DND-41 (cell line): Measurements from ENCODE around the gene GSK3A.
A peak's percentile ranks its signal among the peaks of the same experiment; 100 is the strongest.

Source experiments
- ATAC-seq: fragments of 200-7000 bp; cut with Tn5 transposase; 3 replicates; pipeline ENCODE4 v1.9.1; 2021; ENCODE audit warnings: low read depth; ENCODE audit not compliant: insufficient read depth
- DNase-seq: peaks from one replicate; pipeline ENCODE4 v3.0.0-alpha.2; 2020
- H2AFZ ChIP-seq: 2 replicates; pipeline ENCODE4 v1.6.0; 2012; ENCODE audit warnings: low read depth, low read length
- H3K27ac ChIP-seq: 2 replicates; pipeline ENCODE4 v1.5.1; 2012; ENCODE audit warnings: low read length, inconsistent platforms
- H3K27me3 ChIP-seq: fragments of 200-600 bp; sonication (generic); 2 replicates; pipeline ENCODE4 v1.6.0; 2012; ENCODE audit warnings: low read length, mild to moderate bottlenecking, inconsistent platforms; ENCODE audit not compliant: insufficient read depth, poor library complexity
- H3K36me3 ChIP-seq: 2 replicates; pipeline ENCODE4 v1.5.1; 2012; ENCODE audit warnings: low read length, inconsistent platforms; ENCODE audit not compliant: insufficient read depth
- H3K4me1 ChIP-seq: 2 replicates; pipeline ENCODE4 v1.5.1; 2012; ENCODE audit warnings: mild to moderate bottlenecking, low read length; ENCODE audit not compliant: insufficient read depth
- H3K4me2 ChIP-seq: 2 replicates; pipeline ENCODE4 v1.6.0; 2012; ENCODE audit warnings: mild to moderate bottlenecking, moderate library complexity, low read length, inconsistent platforms; ENCODE audit not compliant: insufficient read depth
- H3K4me3 ChIP-seq, 2 experiments: fragments of 200-600 bp in 1 of 2; shearing (Covaris generic) in 1 of 2; 2 replicates each; pipeline ENCODE4 v1.5.1; 2012 to 2016; ENCODE audit warnings: inconsistent platforms in 2 of 2, low read length in 2 of 2, mild to moderate bottlenecking in 2 of 2, low read depth in 1 of 2, moderate library complexity in 1 of 2
- H3K79me2 ChIP-seq: 2 replicates; pipeline ENCODE4 v1.6.0; 2012; ENCODE audit warnings: low read length, inconsistent platforms; ENCODE audit not compliant: insufficient read depth
- H3K9ac ChIP-seq: 2 replicates; pipeline ENCODE4 v1.6.0; 2012; ENCODE audit warnings: low read depth, mild to moderate bottlenecking, inconsistent platforms, low read length, moderate library complexity
- H3K9me3 ChIP-seq: 2 replicates; pipeline ENCODE4 v1.5.1; 2012; ENCODE audit warnings: low read length, moderate library complexity, mild to moderate bottlenecking, inconsistent platforms; ENCODE audit not compliant: insufficient read depth, severe bottlenecking
- H4K20me1 ChIP-seq: 2 replicates; pipeline ENCODE4 v1.6.0; 2012; ENCODE audit warnings: low read length; ENCODE audit not compliant: insufficient read depth
- CTCF ChIP-seq: IDR thresholded peaks from 2 replicates; pipeline ENCODE4 v1.5.1; 2012; ENCODE audit warnings: borderline replicate concordance, low read length, moderate library complexity, mild to moderate bottlenecking; ENCODE audit not compliant: poor library complexity, severe bottlenecking; ENCODE audit errors: extremely low read depth
- EZH2 ChIP-seq: IDR thresholded peaks from 3 replicates; pipeline ENCODE4 v1.6.1; 2012; ENCODE audit warnings: borderline replicate concordance, low read depth, mild to moderate bottlenecking, moderate library complexity, low read length, inconsistent platforms; ENCODE audit not compliant: severe bottlenecking

The GSK3A gene

GRCh38 chr19:42246143-42246921 is 3.9 kb upstream of the GSK3A start:
- DNase-seq (no peak), ATAC-seq (no peak)
- peaks cover 20% of the 10 kb centered on the region for H3K4me1 ChIP-seq
- H3K27ac ChIP-seq: no peak overlapping the region
- no peaks in the 10 kb centered on the region for H3K27me3 ChIP-seq
- no peak overlapping the region for H3K4me3 ChIP-seq
- H3K79me2 ChIP-seq: peaks cover 35% of the 10 kb centered on the region
- H2AFZ ChIP-seq: no peak overlapping the region
- peaks cover 20% of the 10 kb centered on the region for H4K20me1 ChIP-seq
- no peak for TF ChIP-seq EZH2
- peak; percentile 21 for TF ChIP-seq CTCF
- H3K4me2 ChIP-seq: no peak overlapping the region
- peaks cover 28% of the 10 kb centered on the region for H3K36me3 ChIP-seq
- H3K9ac ChIP-seq: no peak overlapping the region
- no peaks in the 10 kb centered on the region for H3K9me3 ChIP-seq

- Histone ChIP-seq H3K79me2 (peaks cover 36% of the 10 kb centered on the region), H3K27me3 (no peaks in the 10 kb centered on the region), H3K9me3 (no peaks in the 10 kb centered on the region), H4K20me1 (peaks cover 17% of the 10 kb centered on the region), H2AFZ (peak overlapping the region; percentile 74), H3K4me2 (peak overlapping the region; percentile 97), H3K27ac (peak overlapping the region; percentile 94), H3K4me3 (peak overlapping the region in 1 of 2 experiments; percentile 70; a peak in 2 of 4 replicates), H3K4me1 (peaks cover 31% of the 10 kb centered on the region), H3K9ac (peak overlapping the region; percentile 82), H3K36me3 (peaks cover 24% of the 10 kb centered on the region)
- TF ChIP-seq CTCF (no peak), EZH2 (no peak)
- DNase-seq: no peak
- no peak for ATAC-seq
Measured at GRCh38 chr19:42245231-42245630, 2.8 kb upstream of the GSK3A start.

GRCh38 chr19:42244347-42245220 is 2.2 kb upstream of the GSK3A start:
- Histone ChIP-seq H3K36me3 (peaks cover 24% of the 10 kb centered on the region), H3K4me1 (peaks cover 38% of the 10 kb centered on the region), H3K9ac (peak overlapping the region; percentile 82), H3K27me3 (no peaks in the 10 kb centered on the region), H4K20me1 (peaks cover 17% of the 10 kb centered on the region; the same call in 1 of the 2 replicates), H3K4me2 (peak overlapping the region; percentile 97), H2AFZ (peak overlapping the region; percentile 74), H3K27ac (peak overlapping the region; percentile 94), H3K4me3 (peak overlapping the region; percentile 65 to 70), H3K9me3 (no peaks in the 10 kb centered on the region), H3K79me2 (peaks cover 36% of the 10 kb centered on the region)
- DNase-seq (peak; percentile 95), ATAC-seq (peak; percentile 50)
- TF ChIP-seq EZH2 (no peak), CTCF (peak; percentile 79)
